GM19193 (cell line): Measurements from ENCODE around the gene KHDRBS2.

Experiments
- POLR2A ChIP-seq: IDR thresholded peaks from 4 replicates; pipeline ENCODE4 v1.6.1; 2011; ENCODE audit not compliant: insufficient read depth, insufficient read length; ENCODE audit errors: extremely low read depth

KHDRBS2 gene

GRCh38 chr6:62102387-62102786 is 183.6 kb downstream of the KHDRBS2 start:
- TF ChIP-seq POLR2A, result no peak

DNA sequence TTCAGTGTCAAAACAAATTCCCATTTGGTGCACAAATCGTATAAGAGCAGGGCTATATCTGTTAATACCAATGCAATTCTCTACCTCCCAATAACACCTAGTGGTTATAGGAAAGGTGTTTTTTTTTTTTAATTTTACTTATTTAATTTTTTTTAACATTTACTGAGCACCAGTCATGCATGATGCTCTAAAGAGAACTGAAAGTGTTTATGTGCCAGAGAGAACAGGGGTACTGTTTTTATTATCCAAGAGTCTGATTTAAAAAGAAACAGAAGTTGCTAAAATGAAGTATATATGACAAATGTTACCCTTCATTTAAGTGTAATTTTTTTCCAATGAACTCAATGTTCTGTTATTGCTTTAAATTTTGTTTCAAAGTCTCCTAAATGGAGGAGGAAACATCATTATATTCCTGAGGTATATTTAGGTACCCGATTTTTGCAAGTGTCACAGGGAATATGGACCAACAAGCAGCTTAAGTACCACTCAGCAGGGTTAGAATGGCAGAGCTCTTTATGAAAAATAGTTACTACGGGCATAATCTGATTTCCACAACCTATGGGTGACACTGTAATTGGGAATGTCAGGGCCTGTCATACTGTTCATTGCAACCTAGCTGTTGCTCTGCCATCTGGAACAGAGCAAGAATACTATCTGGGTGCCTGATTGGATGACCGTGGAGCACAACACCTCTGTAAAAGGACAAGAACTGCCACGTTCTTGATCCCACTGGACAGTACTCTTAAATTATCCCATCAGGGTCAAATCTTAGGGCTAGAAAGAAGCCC is 195.4 kb downstream of the KHDRBS2 start:
- TF ChIP-seq POLR2A, result no peak

GRCh38 chr6:62089781-62090180 is 196.2 kb downstream of the KHDRBS2 start:
- no peak for TF ChIP-seq POLR2A

GRCh38 chr6:62086047-62086446 is 200.0 kb downstream of the KHDRBS2 start:
- no peak for TF ChIP-seq POLR2A

- no peak for TF ChIP-seq POLR2A
These were observed 210.2 kb downstream of the KHDRBS2 start for GRCh38 chr6:62075869-62076268.

DNA sequence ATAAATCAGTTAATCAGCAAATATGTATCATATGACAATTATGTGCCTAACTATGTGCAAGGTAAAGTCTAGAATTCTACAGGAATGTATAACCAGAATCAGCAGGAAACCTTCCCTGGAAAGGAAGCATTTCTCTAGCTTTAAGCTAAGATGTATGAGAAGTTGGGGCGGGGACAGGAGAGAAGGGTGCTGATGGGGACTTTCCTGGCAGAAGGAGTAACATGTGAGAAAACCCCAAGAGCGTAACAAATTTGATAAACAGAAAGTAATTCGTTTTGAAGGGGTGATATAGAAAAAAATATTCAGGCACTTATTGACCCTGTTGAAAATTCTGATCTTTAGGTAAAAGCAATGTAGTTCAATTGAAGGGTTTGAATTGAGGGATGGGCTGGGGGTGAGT is 226.1 kb downstream of the KHDRBS2 start:
- no peak for TF ChIP-seq POLR2A

DNA sequence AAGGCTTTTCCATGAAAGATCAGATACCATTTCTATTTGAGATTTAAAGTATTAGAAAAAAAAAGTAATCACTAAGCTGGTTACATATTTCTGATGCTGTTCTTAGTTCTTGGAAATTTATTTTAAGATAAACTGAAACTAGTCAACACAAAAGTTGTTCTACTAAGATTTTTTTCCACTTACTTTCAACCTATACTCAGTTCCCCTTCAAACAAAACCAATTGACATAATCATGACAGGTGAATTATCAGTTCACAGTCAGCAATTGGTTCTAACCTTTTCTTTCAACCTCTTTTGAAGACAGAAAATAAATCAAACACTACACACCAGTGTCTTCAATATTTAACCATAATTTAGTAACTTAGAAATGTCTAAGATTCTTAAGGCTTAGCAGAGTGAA is 228.7 kb downstream of the KHDRBS2 start:
- TF ChIP-seq POLR2A, result no peak

DNA sequence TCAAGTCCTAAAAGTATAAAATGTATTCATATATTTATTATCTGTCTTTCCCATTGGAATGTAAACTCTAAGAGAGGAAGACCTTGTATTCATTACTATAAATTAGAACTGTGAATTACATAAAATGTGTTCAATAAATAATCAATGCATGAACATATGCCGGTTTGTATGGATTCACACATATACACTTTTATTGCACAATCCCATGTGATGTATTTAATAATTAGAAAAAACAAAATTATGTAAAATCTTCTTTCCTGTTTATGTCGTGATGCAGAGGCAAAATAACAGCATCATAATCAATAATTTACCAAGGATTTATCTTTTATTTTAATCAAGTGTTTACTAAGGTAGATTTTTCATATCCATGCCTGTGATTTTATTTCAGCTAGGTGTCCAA is 240.5 kb downstream of the KHDRBS2 start:
- no peak for TF ChIP-seq POLR2A

GRCh38 chr6:62043084-62043483 is 242.9 kb downstream of the KHDRBS2 start:
- no peak for TF ChIP-seq POLR2A

DNA sequence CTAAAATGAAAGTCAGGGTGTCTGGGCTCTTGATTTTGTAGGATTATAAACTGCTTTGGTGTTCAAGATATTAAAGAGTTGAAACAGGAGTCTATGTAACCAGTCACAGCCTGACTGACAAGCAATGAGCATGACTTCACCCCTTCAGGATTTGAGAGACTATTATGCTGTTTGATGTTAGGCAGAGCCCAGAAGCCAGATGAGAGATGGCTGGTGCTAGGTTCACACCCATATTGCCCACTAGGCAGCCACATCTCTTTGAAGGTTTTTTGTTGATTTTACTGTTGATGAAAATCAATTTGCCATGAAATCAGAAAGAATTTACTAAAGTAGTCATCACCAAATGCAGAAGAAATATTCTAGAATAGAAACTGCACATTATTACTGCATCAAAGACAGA is 243.6 kb downstream of the KHDRBS2 start:
- TF ChIP-seq POLR2A, result no peak

- no peak for TF ChIP-seq POLR2A
These were observed 246.4 kb downstream of the KHDRBS2 start for GRCh38 chr6:62039605-62040004.

DNA sequence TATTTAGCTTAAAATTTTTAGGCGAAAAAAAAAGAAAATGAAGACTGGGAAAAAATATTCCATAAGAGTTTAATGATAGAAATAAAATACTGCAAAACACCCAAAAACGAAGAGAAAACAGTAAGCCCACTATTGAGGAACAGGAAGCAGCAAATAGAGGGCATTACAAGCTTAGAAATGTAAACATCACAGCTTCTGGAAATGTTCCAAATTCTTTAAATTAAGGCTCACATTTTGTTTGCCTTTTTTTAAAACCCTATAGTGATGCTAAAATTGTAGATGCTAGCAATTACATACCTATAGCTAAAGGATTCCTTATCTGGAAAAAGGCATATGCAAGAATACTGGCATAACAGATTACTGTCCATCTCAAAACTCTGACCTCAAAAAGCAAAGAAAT is 248.6 kb downstream of the KHDRBS2 start:
- no peak for TF ChIP-seq POLR2A

DNA sequence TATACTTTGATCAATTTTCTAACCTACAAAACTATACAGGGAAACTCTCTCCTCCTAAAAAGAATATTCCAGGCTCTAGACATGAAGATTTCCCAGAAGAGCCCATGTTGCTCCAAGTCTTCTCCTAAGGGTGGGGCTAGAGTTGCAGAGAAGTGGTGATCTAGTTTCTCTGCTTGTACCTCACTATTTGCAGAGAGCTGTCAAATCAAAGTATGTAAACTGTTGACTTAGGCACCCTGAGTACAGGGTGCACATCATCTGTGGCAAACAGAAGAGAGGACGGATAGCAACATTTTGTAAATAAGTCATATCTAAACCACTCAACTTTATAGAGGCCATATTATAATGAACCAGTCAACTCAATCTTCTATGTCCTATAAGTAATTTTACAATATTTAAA is 250.1 kb downstream of the KHDRBS2 start:
- no peak for TF ChIP-seq POLR2A

DNA sequence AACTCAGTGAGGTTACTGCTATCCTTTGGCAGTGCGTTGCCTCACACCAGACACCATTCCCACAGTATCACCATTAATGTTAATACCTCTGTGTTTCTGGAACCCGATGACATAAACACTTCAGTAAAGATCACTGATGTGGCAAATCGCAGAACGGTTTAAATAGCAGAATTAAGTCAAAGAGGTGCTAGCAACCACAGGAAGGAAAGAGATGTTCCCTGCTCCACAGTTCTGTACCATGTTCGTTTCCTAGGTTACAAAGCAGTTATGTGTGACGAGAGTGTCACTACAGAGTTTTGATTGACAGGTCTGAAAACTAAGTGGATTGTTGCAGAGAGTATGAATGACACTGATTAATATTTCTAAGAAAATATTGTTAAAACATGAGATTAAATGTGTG is 272.3 kb downstream of the KHDRBS2 start:
- TF ChIP-seq POLR2A, result no peak

GRCh38 chr6:62009445-62009844 is 276.6 kb downstream of the KHDRBS2 start:
- TF ChIP-seq POLR2A, result no peak

GRCh38 chr6:61989616-61990015 is 296.4 kb downstream of the KHDRBS2 start:
- TF ChIP-seq POLR2A, result no peak

GRCh38 chr6:61980622-61981021 is 305.4 kb downstream of the KHDRBS2 start:
- no peak for TF ChIP-seq POLR2A
